Gastrocnemius medialis (tissue), 4 donors: ENCODE data around the gene SAMD13.

Experiments
- CTCF ChIP-seq, 5 experiments: fragments of 450-650 bp in 3 of 5; fragments of 200-600 bp in 2 of 5; sonication (generic) in 2 of 5; IDR thresholded peaks in 4 of 5; conservative IDR thresholded peaks in 1 of 5; 1 replicate in 4 of 5; 2 replicates in 1 of 5; pipeline ENCODE4 v1.5.1; 2016 to 2019; ENCODE audit warnings: antibody characterized with exemption in 5 of 5, mild to moderate bottlenecking in 3 of 5, moderate library complexity in 3 of 5
- POLR2A ChIP-seq, 2 donors: fragments of 450-650 bp; IDR thresholded peaks; one replicate each; pipeline ENCODE4 v1.6.1; 2017; ENCODE audit warnings: antibody characterized with exemption in 2 of 2, mild to moderate bottlenecking in 2 of 2, moderate library complexity in 2 of 2

GRCh38 chr1:84385347-84385746 lies 83.8 kb downstream of the SAMD13 start:
- no peak for TF ChIP-seq CTCF (IDR thresholded peaks at IDR 0.05 in 4 of 5, conservative IDR thresholded peaks at IDR 0.05 in 1 of 5)
- TF ChIP-seq POLR2A (IDR thresholded peaks at IDR 0.05) = no peak
